Spleen (tissue), 7 donors: ENCODE results near the gene SPIC.

Experiments
- CTCF ChIP-seq, 11 experiments: fragments of 200-600 bp in 7 of 11; fragments of 450-650 bp in 4 of 11; sonication (generic) in 4 of 11; IDR thresholded peaks in 8 of 11; conservative IDR thresholded peaks in 3 of 11; 1 replicate in 7 of 11; 2 replicates in 4 of 11; pipeline versions ENCODE4 v1.4.0 to v1.8.0; 2016 to 2021; ENCODE audit warnings: antibody characterized with exemption in 11 of 11, inconsistent platforms in 4 of 11, mild to moderate bottlenecking in 1 of 11
- POLR2A ChIP-seq, 3 donors: fragments of 450-650 bp; IDR thresholded peaks; one replicate each; pipeline ENCODE4 v1.5.1; 2017; ENCODE audit warnings: antibody characterized with exemption in 3 of 3, mild to moderate bottlenecking in 1 of 3
- POLR2AphosphoS5 ChIP-seq, 3 donors: sonication (generic); formaldehyde crosslinking; IDR thresholded peaks; one replicate each; pipeline ENCODE4 v1.5.1; 2017; ENCODE audit warnings: antibody characterized with exemption in 3 of 3
- donor health status: DM: no; HTN: no; CAD: no; lungs with moderate emphysema.
- donor health status: DM: no; HTN: no; CAD: no.
- donor health status: DM: no; HTN: no; CAD: no.

- TF ChIP-seq CTCF (IDR thresholded peaks at IDR 0.05 in 8 of 11, conservative IDR thresholded peaks at IDR 0.05 in 3 of 11) (no peak), POLR2A (IDR thresholded peaks at IDR 0.05) (no peak), POLR2AphosphoS5 (IDR thresholded peaks at IDR 0.05) (no peak)
Observed at GRCh38 chr12:101491329-101491728, 16.2 kb downstream of the SPIC start.
